HepG2 (cell line): Measurements from ENCODE around the gene SETD1B. TPM values are rescaled to one million over a fixed set of nuclear protein-coding genes. Genes with fewer than 3 reads are reported as not detected.
"Not testable (repeated sequence)": the region's sequence is repeated elsewhere in the genome, so short reads cannot be mapped to it uniquely, and the experiment has no call there.

Source experiments
- ATAC-seq: fragments of 200-7000 bp; cut with Tn5 transposase; 3 replicates; pipeline ENCODE4 v1.9.1; 2020; ENCODE audit warnings: mild to moderate bottlenecking, moderate library complexity
- BruUV-seq: library from RNA; stranded (reverse); fragments of 400-500 nt; replicated peaks from 2 replicates; lab custom pipeline; 2021; lab: Mats Ljungman, UMichigan
- CTCF ChIA-PET: fragments of 300-600 bp; formaldehyde crosslinking; extraction: SDS; loops from one replicate; lab custom pipeline; 2021; ENCODE audit warnings: low total read pairs, inconsistent platforms, low intra/inter-chr PET ratio; lab: Yijun Ruan, JAX
- POLR2A ChIA-PET: fragments of 350-600 bp; sonication (Branson Sonifier 250); formaldehyde crosslinking; loops from one replicate; lab custom pipeline; 2020; ENCODE audit warnings: antibody characterized with exemption, inconsistent platforms; lab: Yijun Ruan, JAX
- DNase-seq: peaks from one replicate; pipeline ENCODE4 v3.0.0-alpha.2; 2015; ENCODE audit warnings: low spot score
- FAIRE-seq: peaks from 3 replicates; lab custom pipeline; 2011; peaks lifted over from hg19 to GRCh38; lab: Jason Lieb, UNC
- H2AFZ ChIP-seq: one replicate; pipeline ENCODE4 v1.6.1; 2011; ENCODE audit warnings: low read length, inconsistent platforms
- H3K27ac ChIP-seq: fragments of 300-600 bp; 3 replicates; pipeline ENCODE4 v1.8.0; 2011; ENCODE audit warnings: mixed run types, mild to moderate bottlenecking, mixed read lengths, low read length, inconsistent platforms; ENCODE audit not compliant: insufficient read depth; ENCODE audit errors: extremely low read length
- H3K27me3 ChIP-seq, 2 experiments: fragments of 200-600 bp in 1 of 2; 2 replicates in 1 of 2; 3 replicates in 1 of 2; pipeline versions ENCODE4 v1.6.0 to v1.8.0; 2011; ENCODE audit warnings: low read length in 2 of 2, mild to moderate bottlenecking in 2 of 2, moderate library complexity in 2 of 2, inconsistent platforms in 1 of 2; ENCODE audit not compliant: insufficient read depth in 2 of 2, control insufficient read depth in 1 of 2
- H3K36me3 ChIP-seq, 2 experiments: fragments of 200-600 bp in 1 of 2; replicated peaks in 1 of 2; 2 replicates in 1 of 2; 3 replicates in 1 of 2; pipeline versions ENCODE4 v1.5.1 to v1.8.0; 2011; ENCODE audit warnings: low read length in 2 of 2, inconsistent platforms in 1 of 2; ENCODE audit not compliant: insufficient read depth in 2 of 2, control insufficient read depth in 1 of 2
- H3K4me1 ChIP-seq: 2 replicates; pipeline ENCODE4 v1.5.1; 2012; ENCODE audit warnings: low read length, inconsistent platforms; ENCODE audit not compliant: insufficient read depth
- H3K4me2 ChIP-seq: 2 replicates; pipeline ENCODE4 v1.6.0; 2011; ENCODE audit warnings: low read depth, low read length, inconsistent platforms
- H3K4me3 ChIP-seq, 3 experiments: fragments of 200-600 bp in 1 of 3; sonication (generic), shearing (Covaris generic) in 1 of 3; replicated peaks in 1 of 3; 2 replicates each; pipeline ENCODE4 v1.5.1; 2011 to 2016; ENCODE audit warnings: low read length in 3 of 3, inconsistent platforms in 2 of 3, low read depth in 2 of 3, mild to moderate bottlenecking in 2 of 3, control low read depth in 1 of 3, mixed read lengths in 1 of 3; ENCODE audit not compliant: insufficient read depth in 1 of 3
- H3K79me2 ChIP-seq: one replicate; pipeline ENCODE4 v1.6.1; 2011; ENCODE audit warnings: low read length, inconsistent platforms; ENCODE audit not compliant: insufficient read depth
- H3K9ac ChIP-seq: 2 replicates; pipeline ENCODE4 v1.6.0; 2011; ENCODE audit warnings: mild to moderate bottlenecking, low read depth, low read length, inconsistent platforms; ENCODE audit not compliant: insufficient read depth
- H3K9me3 ChIP-seq: 2 replicates; pipeline ENCODE4 v1.5.1; 2012; ENCODE audit warnings: mild to moderate bottlenecking, low read length
- H4K20me1 ChIP-seq: 2 replicates; pipeline ENCODE4 v1.6.0; 2011; ENCODE audit warnings: inconsistent platforms, mild to moderate bottlenecking, low read length, moderate library complexity; ENCODE audit not compliant: insufficient read depth
- HES4 ChIP-seq: sonication (generic); formaldehyde crosslinking; IDR thresholded peaks from 2 replicates; pipeline ENCODE4 v1.9.0; 2021; ENCODE audit warnings: mild to moderate bottlenecking, missing genetic modification reagents, borderline replicate concordance
- YY1 ChIP-seq: IDR thresholded peaks from 2 replicates; pipeline ENCODE4 v1.6.1; 2011; ENCODE audit warnings: low read length, low read depth, moderate library complexity, mild to moderate bottlenecking; ENCODE audit not compliant: insufficient read depth, insufficient replicate concordance
- ZC3H13 ChIP-seq: sonication (generic); formaldehyde crosslinking; IDR thresholded peaks from 2 replicates; pipeline ENCODE4 v1.8.1; 2023; ENCODE audit warnings: mild to moderate bottlenecking, missing genetic modification reagents, moderate library complexity
- ZNF280B ChIP-seq: sonication (generic); formaldehyde crosslinking; IDR thresholded peaks from 2 replicates; pipeline ENCODE4 v1.5.0; 2020; ENCODE audit warnings: missing genetic modification reagents, mild to moderate bottlenecking, borderline replicate concordance
- ZNF354B ChIP-seq: sonication (generic); formaldehyde crosslinking; IDR thresholded peaks from 2 replicates; pipeline ENCODE4 v1.8.0; 2022; ENCODE audit warnings: mild to moderate bottlenecking, missing genetic modification reagents
- ZNF446 ChIP-seq: sonication (generic); formaldehyde crosslinking; IDR thresholded peaks from 2 replicates; pipeline ENCODE4 v1.5.0; 2020; ENCODE audit warnings: mild to moderate bottlenecking, missing genetic modification reagents
- ZNF501 ChIP-seq: sonication (generic); formaldehyde crosslinking; IDR thresholded peaks from 2 replicates; pipeline ENCODE4 v1.5.1; 2020; ENCODE audit warnings: mild to moderate bottlenecking, moderate library complexity, missing genetic modification reagents
- ZNF563 ChIP-seq: sonication (generic); formaldehyde crosslinking; IDR thresholded peaks from 2 replicates; pipeline ENCODE4 v1.8.0; 2022; ENCODE audit warnings: mild to moderate bottlenecking, moderate library complexity, missing genetic modification reagents
- ZNF790 ChIP-seq: sonication (generic); formaldehyde crosslinking; IDR thresholded peaks from 2 replicates; pipeline ENCODE4 v1.8.0; 2022; ENCODE audit warnings: missing genetic modification reagents, mild to moderate bottlenecking, borderline replicate concordance
- ZSCAN12 ChIP-seq: sonication (generic); formaldehyde crosslinking; IDR thresholded peaks from 2 replicates; pipeline ENCODE4 v1.9.0; 2021; ENCODE audit warnings: mild to moderate bottlenecking, missing genetic modification reagents
- WGBS: methylation state at CpG from one replicate; pipeline ENCODE4 v1.1.6; 2017; ENCODE audit warnings: low lambda C conversion rate; 5-methylcytosine and 5-hydroxymethylcytosine counted together
- in situ Hi-C: cut with HindIII; loops from 2 replicates; pipeline ENCODE4 v1.10.0; 2017; ENCODE audit warnings: low pct_unique_long_range_greater_than_20kb; ENCODE audit not compliant: extremely low pct_ligation_motif_present
- intact Hi-C: fragments of 100-400 bp; cut with micrococcal nuclease; formaldehyde crosslinking; loops from one replicate; pipeline ENCODE4 v1.10.0; 2022; ENCODE audit not compliant: unreplicated experiment
- polyA plus RNA-seq, 8 experiments: library from polyadenylated mRNA; depleted of rRNA in 3 of 8; stranded (reverse) in 7 of 8; unstranded in 1 of 8; fragments of >200 nt; fragmentation: Illumina TruSeq in 4 of 8; extraction: Trizol in 4 of 8; gene quantifications; 2 replicates each; pipeline versions ENCODE4 v1.2.1 to v1.2.3, GENCODE V29; 2011 to 2016; ENCODE audit warnings: low read depth in 4 of 8, missing spikeins in 1 of 8, mixed read lengths in 1 of 8; ENCODE audit not compliant: insufficient read depth in 1 of 8
- small RNA-seq, 3 experiments: library from RNA; depleted of rRNA; stranded (forward); fragments of <200 nt; gene quantifications; one replicate each; pipeline ENCODE3, GENCODE V24; 2012; ENCODE audit warnings: low read depth in 2 of 3, low replicate concordance in 1 of 3; ENCODE audit not compliant: insufficient read length in 3 of 3, insufficient read depth in 2 of 3
- total RNA-seq, 5 experiments: library from RNA; depleted of rRNA; stranded (reverse); fragments of >200 nt; fragmentation: Illumina TruSeq; extraction: Trizol; gene quantifications; 2 replicates each; pipeline ENCODE4 v1.2.3, GENCODE V29; 2016; ENCODE audit warnings: low read depth in 1 of 5

The SETD1B gene
- total and polyA plus RNA-seq, 2 of the 13 experiments (the other 11 are each of a cell fraction or from before 2014, with no cell fraction given) = 1.1 to 1.4 TPM

GRCh38 chr12:121876080-121876447 is 72.3 kb downstream of the SETD1B start:
- FAIRE-seq, H3K36me3 ChIP-seq, H4K20me1 ChIP-seq, ATAC-seq, CTCF ChIA-PET, H3K27me3 ChIP-seq, H2AFZ ChIP-seq, H3K79me2 ChIP-seq: not testable (repeated sequence)
- H3K9ac ChIP-seq = peak overlapping the region; percentile 16; the same call in 1 of the 2 replicates
- H3K4me2 ChIP-seq = peak overlapping the region; percentile 22
- 56% methylated on average over 8 of the region's 8 CpGs for whole genome bisulfite sequencing
- H3K4me1 ChIP-seq = peaks cover 29% of the 10 kb centered on the region
- intact Hi-C loops = loop anchor here (2.0 kb wide), 1 partner anchor 17 kb away; the partner anchor contains the start of gene HPD
- 0 out of 2 replicates have a peak, but pooled peaks have one; percentile 1 for TF ChIP-seq ZC3H13 (CRISPR knock-in tag)
- TF ChIP-seq ZNF790 (CRISPR knock-in tag) = peak; percentile 66; the same call in 1 of the 2 replicates
- TF ChIP-seq ZNF563 (CRISPR knock-in tag) = peak; percentile 31; the same call in 1 of the 2 replicates
- peak; percentile 45; the same call in 1 of the 2 replicates for TF ChIP-seq HES4 (CRISPR knock-in tag)
- peak; percentile 12 for TF ChIP-seq YY1
- TF ChIP-seq ZNF354B = 0 out of 2 replicates have a peak, but pooled peaks have one; percentile 67
- TF ChIP-seq ZNF446 (CRISPR knock-in tag) = 0 out of 2 replicates have a peak, but pooled peaks have one; percentile 57
- 0 out of 2 replicates have a peak, but pooled peaks have one; percentile 56 for TF ChIP-seq ZSCAN12
- peak; percentile 22; the same call in 1 of the 2 replicates for TF ChIP-seq ZNF501 (CRISPR knock-in tag)
- 0 out of 2 replicates have a peak, but pooled peaks have one; percentile 12 for TF ChIP-seq ZNF280B
- TF ChIP-seq, all 625 proteins: peak for 10; not testable (repeated sequence) for 615
- BruUV-seq, DNase-seq, H3K9me3 ChIP-seq, in situ Hi-C loops: not testable (repeated sequence)
- Histone ChIP-seq H3K4me3 (peak overlapping the region in 1 of 3 experiments; percentile 13; a peak in 1 of 6 replicates), H3K27ac (peak overlapping the region; percentile 74)
- POLR2A ChIA-PET = interaction anchor here (0.7 to 3.7 kb wide), 9 partner anchors 10 to 80 kb away, joined by 3 to 52 read pairs (median 4); partner anchors contain the start of genes HPD, PSMD9 and SETD1B

Small RNA genes within 50 kb of the gene (small RNA-seq; reads per million reads assigned to genes)
- 0 reads per million in 3 experiments for gene AC069503.3

Other genes starting within 250 kb of the SETD1B start
- 25.3 and 26.1 TPM in 2 replicates for gene KDM2B, start 223.0 kb upstream of the SETD1B start, total RNA-seq (2016; rRNA removed; fragmentation: Illumina TruSeq; extraction: Trizol)
- 17.0 and 17.5 TPM in 2 replicates for gene KDM2B, start 223.0 kb upstream of the SETD1B start, polyA plus RNA-seq (2011; rRNA removed)
- gene ORAI1, start 177.5 kb upstream of the SETD1B start, total RNA-seq (2016; rRNA removed; fragmentation: Illumina TruSeq; extraction: Trizol) = 5.9 and 9.2 TPM in 2 replicates
- gene ORAI1, start 177.5 kb upstream of the SETD1B start, polyA plus RNA-seq (2011; rRNA removed) = 17.2 and 22.9 TPM in 2 replicates
- gene MORN3, start 134.4 kb upstream of the SETD1B start, total RNA-seq (2016; rRNA removed; fragmentation: Illumina TruSeq; extraction: Trizol) = 2.0 TPM in 2 replicates
- gene MORN3, start 134.4 kb upstream of the SETD1B start, polyA plus RNA-seq (2011; rRNA removed) = 0.98 and 1.1 TPM in 2 replicates
- 3.8 and 7.1 TPM in 2 replicates for gene TMEM120B, start 91.3 kb upstream of the SETD1B start, total RNA-seq (2016; rRNA removed; fragmentation: Illumina TruSeq; extraction: Trizol)
- 12.9 and 14.3 TPM in 2 replicates for gene TMEM120B, start 91.3 kb upstream of the SETD1B start, polyA plus RNA-seq (2011; rRNA removed)
- 11.0 and 14.6 TPM in 2 replicates for gene RHOF, start 10.3 kb upstream of the SETD1B start, total RNA-seq (2016; rRNA removed; fragmentation: Illumina TruSeq; extraction: Trizol)
- 31.3 and 32.2 TPM in 2 replicates for gene RHOF, start 10.3 kb upstream of the SETD1B start, polyA plus RNA-seq (2011; rRNA removed)
- 120 and 138 TPM in 2 replicates for gene HPD, start 54.9 kb downstream of the SETD1B start, total RNA-seq (2016; rRNA removed; fragmentation: Illumina TruSeq; extraction: Trizol)
- 195 and 197 TPM in 2 replicates for gene HPD, start 54.9 kb downstream of the SETD1B start, polyA plus RNA-seq (2011; rRNA removed)
- 61.1 and 73.9 TPM in 2 replicates for gene PSMD9, start 84.8 kb downstream of the SETD1B start, total RNA-seq (2016; rRNA removed; fragmentation: Illumina TruSeq; extraction: Trizol)
- gene PSMD9, start 84.8 kb downstream of the SETD1B start, polyA plus RNA-seq (2011; rRNA removed) = 41.4 and 53.5 TPM in 2 replicates
- gene CFAP251, start 114.6 kb downstream of the SETD1B start, total RNA-seq (2016; rRNA removed; fragmentation: Illumina TruSeq; extraction: Trizol) = 0.07 and 0.42 TPM in 2 replicates
- gene CFAP251, start 114.6 kb downstream of the SETD1B start, polyA plus RNA-seq (2011; rRNA removed) = 0.30 and 0.47 TPM in 2 replicates
- 6.2 and 6.3 TPM in 2 replicates for gene BCL7A, start 217.9 kb downstream of the SETD1B start, total RNA-seq (2016; rRNA removed; fragmentation: Illumina TruSeq; extraction: Trizol)
- gene BCL7A, start 217.9 kb downstream of the SETD1B start, polyA plus RNA-seq (2011; rRNA removed) = 4.1 and 5.4 TPM in 2 replicates